GM23338 (cell line): ENCODE data around the gene NANS. TPM values are rescaled to one million over a fixed set of nuclear protein-coding genes. Genes with fewer than 3 reads are reported as not detected.
A peak's percentile ranks its signal among the peaks of the same experiment; 100 is the strongest.
"Not testable (repeated sequence)": the region's sequence is repeated elsewhere in the genome, so short reads cannot be mapped to it uniquely, and the experiment has no call there.

Experiments
- ATAC-seq: fragments of 200-7000 bp; cut with Tn5 transposase; 3 replicates; pipeline ENCODE4 v1.9.1; 2020
- DNase-seq: peaks from one replicate; pipeline ENCODE4 v3.0.0-alpha.2; 2015; ENCODE audit warnings: low spot score
- H2AFZ ChIP-seq: fragments of 200-600 bp; sonication (generic); 2 replicates; pipeline ENCODE4 v1.8.0; 2016; ENCODE audit warnings: antibody characterized with exemption, mild to moderate bottlenecking, moderate library complexity
- H3F3A ChIP-seq: fragments of 200-600 bp; sonication (generic); replicated peaks from 2 replicates; pipeline ENCODE4 v1.8.0; 2017; ENCODE audit warnings: antibody characterized with exemption, mixed run types, low read depth
- H3K27ac ChIP-seq: fragments of 200-600 bp; sonication (generic); 2 replicates; pipeline ENCODE4 v1.6.1; 2016; ENCODE audit warnings: low read depth
- H3K27me3 ChIP-seq: fragments of 200-600 bp; sonication (generic); 2 replicates; pipeline ENCODE4 v1.8.0; 2016; ENCODE audit warnings: mild to moderate bottlenecking, mixed run types, moderate library complexity; ENCODE audit not compliant: insufficient read depth
- H3K36me3 ChIP-seq: fragments of 200-600 bp; sonication (generic); 2 replicates; pipeline ENCODE4 v1.8.0; 2016; ENCODE audit warnings: mild to moderate bottlenecking; ENCODE audit not compliant: insufficient read depth
- H3K4me1 ChIP-seq: fragments of 200-600 bp; sonication (generic); 2 replicates; pipeline ENCODE4 v1.8.0; 2016; ENCODE audit warnings: mild to moderate bottlenecking, moderate library complexity; ENCODE audit not compliant: insufficient read depth
- H3K4me2 ChIP-seq: fragments of 200-600 bp; sonication (generic); 2 replicates; pipeline ENCODE4 v1.7.1; 2017; ENCODE audit warnings: mixed run types
- H3K4me3 ChIP-seq: fragments of 200-600 bp; sonication (generic); 2 replicates; pipeline ENCODE4 v1.6.1; 2016; ENCODE audit warnings: mixed run types
- H3K79me2 ChIP-seq: fragments of 200-600 bp; sonication (generic); replicated peaks from 2 replicates; pipeline ENCODE4 v1.8.0; 2017; ENCODE audit warnings: mild to moderate bottlenecking; ENCODE audit not compliant: insufficient read depth
- H3K9me2 ChIP-seq: fragments of 200-600 bp; sonication (generic); 2 replicates; pipeline ENCODE4 v1.8.0; 2017; ENCODE audit not compliant: insufficient read depth
- H4K20me1 ChIP-seq: fragments of 200-600 bp; sonication (generic); replicated peaks from 2 replicates; pipeline ENCODE4 v1.8.0; 2017; ENCODE audit warnings: mild to moderate bottlenecking; ENCODE audit not compliant: insufficient read depth
- H3K27ac Mint-ChIP-seq: 2 replicates; pipeline ENCODE4 v1.8.0; 2020; ENCODE audit warnings: inconsistent platforms, mild to moderate bottlenecking, moderate library complexity, mixed read lengths
- H3K27me3 Mint-ChIP-seq: 3 replicates; pipeline ENCODE4 v1.8.0; 2022; ENCODE audit warnings: low read depth, mild to moderate bottlenecking, moderate library complexity, mixed read lengths, inconsistent platforms; ENCODE audit not compliant: insufficient read depth, poor library complexity
- H3K36me3 Mint-ChIP-seq: 3 replicates; pipeline ENCODE4 v1.8.0; 2021; ENCODE audit warnings: low read depth, mild to moderate bottlenecking, inconsistent platforms, moderate library complexity, mixed read lengths
- H3K4me1 Mint-ChIP-seq: 3 replicates; pipeline ENCODE4 v1.8.0; 2020; ENCODE audit warnings: mild to moderate bottlenecking, inconsistent platforms, mixed read lengths
- H3K4me3 Mint-ChIP-seq: 3 replicates; pipeline ENCODE4 v1.8.0; 2021; ENCODE audit warnings: moderate library complexity, mild to moderate bottlenecking, inconsistent platforms, mixed read lengths
- H3K9me3 Mint-ChIP-seq: 3 replicates; pipeline ENCODE4 v1.8.0; 2020; ENCODE audit warnings: moderate library complexity, mild to moderate bottlenecking, inconsistent platforms, mixed read lengths
- CTCF ChIP-seq, 2 experiments: fragments of 200-600 bp in 1 of 2; sonication (generic) in 1 of 2; conservative IDR thresholded peaks; 2 replicates each; pipeline versions ENCODE4 v1.5.1 to v1.6.1; 2016 to 2017; ENCODE audit warnings: antibody characterized with exemption in 2 of 2, low read depth in 2 of 2, mild to moderate bottlenecking in 2 of 2, moderate library complexity in 1 of 2
- EZH2 ChIP-seq: fragments of 200-600 bp; sonication (generic); IDR thresholded peaks from one replicate; pipeline ENCODE4 v1.8.0; 2017; ENCODE audit warnings: antibody characterized with exemption, mild to moderate bottlenecking, low read depth; ENCODE audit not compliant: unreplicated experiment
- NANOG ChIP-seq: IDR thresholded peaks from 2 replicates; pipeline ENCODE4 v1.6.1; 2016; ENCODE audit warnings: antibody characterized with exemption, borderline replicate concordance
- REST ChIP-seq: IDR thresholded peaks from one replicate; pipeline ENCODE4 v1.6.1; 2018; ENCODE audit warnings: antibody characterized with exemption; ENCODE audit not compliant: unreplicated experiment
- STAT1 ChIP-seq: IDR thresholded peaks from one replicate; pipeline ENCODE4 v1.6.1; 2016; ENCODE audit warnings: antibody characterized with exemption; ENCODE audit not compliant: unreplicated experiment
- ZNF331 ChIP-seq: fragments of 250-450 bp; sonication (Bioruptor Pico); IDR thresholded peaks from 2 replicates; pipeline ENCODE4 v1.5.0; 2020; ENCODE audit warnings: low read depth, mild to moderate bottlenecking, moderate library complexity
- polyA plus RNA-seq: library from polyadenylated mRNA; unstranded; fragments of >200 nt; fragmentation: Nextera tagmentation; extraction: Ambion mirVana; gene quantifications from 2 replicates; pipeline ENCODE4 v1.2.1, GENCODE V29; 2016
- total RNA-seq: library from RNA; depleted of rRNA; stranded (reverse); fragments of >200 nt; shearing (Covaris generic); gene quantifications from 2 replicates; pipeline ENCODE4 v1.2.3, GENCODE V29; 2014

NANS gene
- total and polyA plus RNA-seq, 2 experiments from 2014 or later: 67.3 to 77.4 TPM

- Histone ChIP-seq H3K4me3 (no peak overlapping the region), H2AFZ (no peak overlapping the region), H3K27me3 (no peaks in the 10 kb centered on the region), H4K20me1 (no peaks in the 10 kb centered on the region; the same call in none of the 2 replicates), H3F3A (0 out of 2 replicates have a peak, but pooled peaks cover 9% of the 10 kb centered on the region), H3K79me2 (no peaks in the 10 kb centered on the region; the same call in 1 of the 2 replicates), H3K4me1 (peaks cover 10% of the 10 kb centered on the region), H3K36me3 (no peaks in the 10 kb centered on the region), H3K9me2 (no peaks in the 10 kb centered on the region), H3K27ac (no peak overlapping the region), H3K4me2 (no peak overlapping the region)
- peaks cover 13% of the 10 kb centered on the region; the same call in 2 of the 3 replicates for H3K36me3 Mint-ChIP-seq
- H3K4me3 Mint-ChIP-seq: no peak overlapping the region
- TF ChIP-seq STAT1 (no peak), EZH2 (no peak), REST (no peak), ZNF331 (CRISPR knock-in tag) (no peak), CTCF (conservative IDR thresholded peaks at IDR 0.05; ENCODE audit: low read depth in 2 of 2) (no peak)
- peaks cover 1% of the 10 kb centered on the region for H3K27me3 Mint-ChIP-seq
- H3K9me3 Mint-ChIP-seq: no peaks in the 10 kb centered on the region
- H3K4me1 Mint-ChIP-seq: peaks cover 23% of the 10 kb centered on the region
- DNase-seq (peak; percentile 26), ATAC-seq (no peak)
- H3K27ac Mint-ChIP-seq: no peak overlapping the region
Observed at GRCh38 chr9:98075332-98075805, 18.8 kb downstream of the NANS start.

- H3K79me2 ChIP-seq, H3K27ac Mint-ChIP-seq, H3K9me3 Mint-ChIP-seq, H3K4me3 ChIP-seq, H3K27me3 ChIP-seq, H2AFZ ChIP-seq, H3K9me2 ChIP-seq, H3K27me3 Mint-ChIP-seq, H3K4me3 Mint-ChIP-seq, H4K20me1 ChIP-seq, H3K4me1 ChIP-seq, H3F3A ChIP-seq, H3K4me2 ChIP-seq, H3K36me3 ChIP-seq, H3K27ac ChIP-seq: not testable (repeated sequence)
- H3K36me3 Mint-ChIP-seq: peaks cover 21% of the 10 kb centered on the region; the same call in 2 of the 3 replicates
- peaks cover 23% of the 10 kb centered on the region for H3K4me1 Mint-ChIP-seq
- peak; percentile 12; the same call in 1 of the 2 replicates for TF ChIP-seq NANOG
- DNase-seq (peak; percentile 77), ATAC-seq (peak; percentile 60)
Observed at GRCh38 chr9:98076514-98076890, 20.0 kb downstream of the NANS start.
